ENCODE data around the gene MTR.

MTR gene

DNA sequence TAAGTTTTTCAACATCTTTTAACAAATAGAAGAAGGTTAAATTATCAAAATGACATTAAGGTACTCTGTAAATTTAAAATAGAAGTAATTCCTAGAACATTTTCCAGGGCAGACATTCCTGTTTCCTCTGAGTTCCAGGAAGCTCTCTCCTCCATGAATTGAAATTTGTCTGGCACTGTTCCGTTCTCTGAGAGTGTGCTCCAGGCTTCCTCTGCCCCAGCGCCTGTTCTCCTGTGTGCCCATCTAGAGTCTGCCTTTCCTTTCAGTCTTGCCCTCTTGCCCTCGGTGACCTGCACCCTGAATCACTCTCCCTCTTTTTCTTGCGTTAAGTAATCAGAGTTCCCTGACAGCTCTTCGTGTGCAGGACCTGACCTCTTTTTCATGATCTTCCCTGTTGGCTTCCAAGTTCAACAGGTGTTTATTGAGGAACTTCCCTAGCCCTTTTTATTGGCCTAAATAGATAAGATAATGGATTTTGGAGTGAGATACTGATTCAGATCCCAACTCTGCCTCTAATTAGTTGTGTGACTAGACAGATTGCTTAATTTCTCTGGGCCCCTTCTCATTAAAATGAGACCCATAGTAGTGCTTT, 77.1 kb downstream of the MTR start:
- Histone ChIP-seq H3K27ac (no peak overlapping the region), H2AFZ (ENCODE audit: low read depth) (no peak overlapping the region), H3K79me2 (ENCODE audit: insufficient read depth, low read depth) (no peaks in the 10 kb centered on the region), H3K27me3 (ENCODE audit: insufficient read depth, low read depth) (no peaks in the 10 kb centered on the region), H3K36me3 (ENCODE audit: insufficient read depth) (peaks cover 3% of the 10 kb centered on the region; the same call in 1 of the 2 replicates), H3K9ac (no peak overlapping the region), H3K4me3 (IDR thresholded peaks at IDR 0.05; ENCODE audit: insufficient read depth, low read depth, low read length) (no peak overlapping the region), H3K4me2 (no peak overlapping the region), H3K4me1 (ENCODE audit: low read depth, poor library complexity, severe bottlenecking) (peaks cover 19% of the 10 kb centered on the region), H4K20me1 (ENCODE audit: insufficient read depth) (no peaks in the 10 kb centered on the region)
- TF ChIP-seq, protein P1, sequence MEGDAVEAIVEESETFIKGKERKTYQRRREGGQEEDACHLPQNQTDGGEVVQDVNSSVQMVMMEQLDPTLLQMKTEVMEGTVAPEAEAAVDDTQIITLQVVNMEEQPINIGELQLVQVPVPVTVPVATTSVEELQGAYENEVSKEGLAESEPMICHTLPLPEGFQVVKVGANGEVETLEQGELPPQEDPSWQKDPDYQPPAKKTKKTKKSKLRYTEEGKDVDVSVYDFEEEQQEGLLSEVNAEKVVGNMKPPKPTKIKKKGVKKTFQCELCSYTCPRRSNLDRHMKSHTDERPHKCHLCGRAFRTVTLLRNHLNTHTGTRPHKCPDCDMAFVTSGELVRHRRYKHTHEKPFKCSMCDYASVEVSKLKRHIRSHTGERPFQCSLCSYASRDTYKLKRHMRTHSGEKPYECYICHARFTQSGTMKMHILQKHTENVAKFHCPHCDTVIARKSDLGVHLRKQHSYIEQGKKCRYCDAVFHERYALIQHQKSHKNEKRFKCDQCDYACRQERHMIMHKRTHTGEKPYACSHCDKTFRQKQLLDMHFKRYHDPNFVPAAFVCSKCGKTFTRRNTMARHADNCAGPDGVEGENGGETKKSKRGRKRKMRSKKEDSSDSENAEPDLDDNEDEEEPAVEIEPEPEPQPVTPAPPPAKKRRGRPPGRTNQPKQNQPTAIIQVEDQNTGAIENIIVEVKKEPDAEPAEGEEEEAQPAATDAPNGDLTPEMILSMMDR (conservative IDR thresholded peaks at IDR 0.05; ENCODE audit: low read depth, low read length): no peak

DNA sequence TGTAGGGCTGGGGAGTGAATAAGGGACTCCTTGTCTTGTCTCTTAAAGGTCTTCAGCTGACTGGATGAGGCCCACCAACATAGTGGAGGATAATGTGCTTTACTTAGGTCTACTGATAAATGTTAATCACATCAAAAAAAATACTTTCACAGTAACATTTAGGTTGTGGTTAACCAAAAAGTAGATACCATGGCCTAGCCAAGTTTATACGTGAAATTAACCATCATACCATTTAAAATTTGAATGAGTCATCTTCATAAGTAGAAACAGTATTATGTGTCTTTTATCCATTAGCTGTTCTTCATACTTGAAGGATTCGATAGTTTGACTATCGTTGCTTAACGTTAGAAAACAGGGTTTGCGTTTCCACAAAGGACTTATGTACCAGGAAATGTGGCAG, 80.9 kb downstream of the MTR start:
- Histone ChIP-seq H3K4me3 (IDR thresholded peaks at IDR 0.05; ENCODE audit: insufficient read depth, low read depth, low read length) (no peak overlapping the region), H3K79me2 (ENCODE audit: insufficient read depth, low read depth) (no peaks in the 10 kb centered on the region), H3K27me3 (ENCODE audit: insufficient read depth, low read depth) (no peaks in the 10 kb centered on the region), H2AFZ (ENCODE audit: low read depth) (no peak overlapping the region), H4K20me1 (ENCODE audit: insufficient read depth) (no peaks in the 10 kb centered on the region), H3K4me1 (ENCODE audit: low read depth, poor library complexity, severe bottlenecking) (peaks cover 7% of the 10 kb centered on the region), H3K4me2 (no peak overlapping the region), H3K9ac (no peak overlapping the region), H3K27ac (no peak overlapping the region), H3K36me3 (ENCODE audit: insufficient read depth) (no peaks in the 10 kb centered on the region)
- TF ChIP-seq, protein P1 (conservative IDR thresholded peaks at IDR 0.05; ENCODE audit: low read depth, low read length): no peak

DNA sequence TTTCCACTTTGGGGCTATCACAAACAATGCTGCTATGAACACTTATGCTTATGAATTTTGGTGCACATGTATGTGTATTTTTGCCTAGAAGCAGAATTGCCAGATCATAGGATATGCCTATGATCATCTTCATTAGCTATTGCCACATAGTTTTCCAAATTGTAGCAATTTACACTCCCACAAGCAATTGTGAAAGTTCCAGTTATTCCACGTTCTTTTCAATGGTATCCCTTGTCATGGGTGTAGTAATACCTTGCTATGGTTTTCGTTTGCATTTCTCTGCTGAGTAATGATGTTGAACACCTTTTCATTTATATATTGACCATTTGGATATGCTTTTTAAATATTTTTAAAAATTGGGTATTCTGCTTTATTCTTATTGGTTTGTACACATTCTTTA, 82.6 kb downstream of the MTR start:
- Histone ChIP-seq H3K4me1 (ENCODE audit: low read depth, poor library complexity, severe bottlenecking) (no peaks in the 10 kb centered on the region), H2AFZ (ENCODE audit: low read depth) (no peak overlapping the region), H3K27me3 (ENCODE audit: insufficient read depth, low read depth) (no peaks in the 10 kb centered on the region), H4K20me1 (ENCODE audit: insufficient read depth) (no peaks in the 10 kb centered on the region), H3K4me3 (IDR thresholded peaks at IDR 0.05; ENCODE audit: insufficient read depth, low read depth, low read length) (no peak overlapping the region), H3K36me3 (ENCODE audit: insufficient read depth) (no peaks in the 10 kb centered on the region), H3K27ac (no peak overlapping the region), H3K79me2 (ENCODE audit: insufficient read depth, low read depth) (no peaks in the 10 kb centered on the region), H3K4me2 (no peak overlapping the region), H3K9ac (no peak overlapping the region)
- TF ChIP-seq, protein P1 (conservative IDR thresholded peaks at IDR 0.05; ENCODE audit: low read depth, low read length): no peak

DNA sequence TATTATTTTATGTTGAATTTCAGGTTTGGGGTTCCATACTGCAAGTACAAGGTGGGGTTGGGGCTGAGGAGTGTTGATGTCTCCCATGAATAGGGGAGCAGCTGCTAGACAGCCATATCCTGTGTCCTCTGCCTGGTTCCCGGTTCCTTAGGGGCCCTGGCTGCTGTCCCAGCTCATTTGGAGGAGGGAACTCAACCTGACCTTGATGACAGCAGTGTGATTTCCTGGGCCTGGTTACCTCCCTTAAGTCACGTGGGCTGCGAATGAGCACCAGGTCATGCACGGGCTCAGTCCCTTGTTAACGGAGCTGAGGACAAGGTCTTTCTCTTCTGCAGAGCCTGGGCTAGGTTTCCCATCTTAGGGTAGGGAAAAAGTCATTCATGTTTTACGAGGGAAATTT, 85.1 kb downstream of the MTR start:
- H3K36me3 ChIP-seq (ENCODE audit: insufficient read depth): no peaks in the 10 kb centered on the region
- no peak overlapping the region for H3K4me2 ChIP-seq
- no peak overlapping the region for H3K4me3 ChIP-seq (IDR thresholded peaks at IDR 0.05; ENCODE audit: insufficient read depth, low read depth, low read length)
- TF ChIP-seq, protein P1 (conservative IDR thresholded peaks at IDR 0.05; ENCODE audit: low read depth, low read length): no peak
- H2AFZ ChIP-seq (ENCODE audit: low read depth): no peak overlapping the region
- no peaks in the 10 kb centered on the region for H3K27me3 ChIP-seq (ENCODE audit: insufficient read depth, low read depth)
- no peaks in the 10 kb centered on the region for H3K4me1 ChIP-seq (ENCODE audit: low read depth, poor library complexity, severe bottlenecking)
- H3K79me2 ChIP-seq (ENCODE audit: insufficient read depth, low read depth): no peaks in the 10 kb centered on the region
- no peaks in the 10 kb centered on the region for H4K20me1 ChIP-seq (ENCODE audit: insufficient read depth)
- no peak overlapping the region for H3K9ac ChIP-seq
- no peak overlapping the region for H3K27ac ChIP-seq
